H1 (cell line): ENCODE results near the gene TEF. TPM values are rescaled to one million over a fixed set of nuclear protein-coding genes. Genes with fewer than 3 reads are reported as not detected.
A peak's percentile ranks its signal among the peaks of the same experiment; 100 is the strongest.

Source experiments
- CTCF ChIA-PET: fragments of 300-600 bp; sonication (Branson Sonifier 250); formaldehyde crosslinking; loops from one replicate; lab custom pipeline; 2021; ENCODE audit not compliant: partially characterized antibody; lab: Charles Lee
- POLR2A ChIA-PET: fragments of 300-600 bp; sonication (Branson Sonifier 250); formaldehyde crosslinking; loops from one replicate; lab custom pipeline; 2021; ENCODE audit warnings: inconsistent platforms; ENCODE audit not compliant: partially characterized antibody; lab: Charles Lee
- DNase-seq, 2 experiments: peaks; one replicate each; pipeline versions ENCODE4 v3.0.0 to v3.0.0-alpha.2; 2010 to 2022; ENCODE audit warnings: low spot score in 2 of 2, low read depth in 1 of 2, mixed read lengths in 1 of 2
- FAIRE-seq: peaks from 2 replicates; lab custom pipeline; 2011; peaks lifted over from hg19 to GRCh38; lab: Jason Lieb, UNC
- H2AFZ ChIP-seq: 2 replicates; pipeline ENCODE4 v1.8.1; 2012; ENCODE audit warnings: low read length, inconsistent platforms
- H2AK5ac ChIP-seq: 2 replicates; pipeline ENCODE4 v1.6.1; 2013; ENCODE audit warnings: low read depth, low read length
- H2BK120ac ChIP-seq: replicated peaks from 2 replicates; pipeline ENCODE3; 2013; ENCODE audit warnings: low read depth, low read length, inconsistent platforms
- H2BK12ac ChIP-seq: 2 replicates; pipeline ENCODE4 v1.6.1; 2013; ENCODE audit warnings: low read depth, low read length
- H2BK15ac ChIP-seq: 2 replicates; pipeline ENCODE4 v1.6.1; 2013; ENCODE audit warnings: low read length
- H2BK20ac ChIP-seq: 2 replicates; pipeline ENCODE4 v1.6.1; 2013; ENCODE audit warnings: low read length
- H2BK5ac ChIP-seq: 2 replicates; pipeline ENCODE4 v1.6.1; 2013; ENCODE audit warnings: low read depth, low read length
- H3K14ac ChIP-seq: 2 replicates; pipeline ENCODE4 v1.6.1; 2013; ENCODE audit warnings: inconsistent platforms; ENCODE audit not compliant: insufficient read length
- H3K18ac ChIP-seq: 2 replicates; pipeline ENCODE4 v1.6.1; 2013; ENCODE audit warnings: low read length; ENCODE audit errors: extremely low read depth
- H3K23ac ChIP-seq: 2 replicates; pipeline ENCODE4 v1.6.1; 2013; ENCODE audit warnings: inconsistent platforms; ENCODE audit not compliant: insufficient read length
- H3K23me2 ChIP-seq: 2 replicates; pipeline ENCODE4 v1.6.1; 2013; ENCODE audit warnings: low read depth, low read length
- H3K27ac ChIP-seq: 2 replicates; pipeline ENCODE4 v1.6.1; 2011; ENCODE audit warnings: low read depth, low read length, inconsistent platforms
- H3K27me3 ChIP-seq, 4 experiments: replicated peaks in 1 of 4; 1 replicate in 1 of 4; 2 replicates in 3 of 4; pipeline versions ENCODE4 v1.6.1 to v1.8.1; 2011 to 2013; ENCODE audit warnings: low read length in 3 of 4, mild to moderate bottlenecking in 3 of 4, inconsistent platforms in 2 of 4, mixed read lengths in 2 of 4, moderate library complexity in 1 of 4; ENCODE audit not compliant: control insufficient read depth in 3 of 4, insufficient read depth in 3 of 4; ENCODE audit errors: extremely low read depth in 1 of 4
- H3K36me3 ChIP-seq, 4 experiments: 2 replicates each; pipeline versions ENCODE4 v1.6.1 to v1.8.1; 2011 to 2013; ENCODE audit warnings: mild to moderate bottlenecking in 4 of 4, low read length in 3 of 4, moderate library complexity in 2 of 4, control low read depth in 1 of 4, inconsistent platforms in 1 of 4; ENCODE audit not compliant: insufficient read depth in 4 of 4, control insufficient read depth in 2 of 4
- H3K4ac ChIP-seq: replicated peaks from 2 replicates; pipeline ENCODE3; 2013; ENCODE audit warnings: low read length, low read depth, mixed read lengths, inconsistent platforms; ENCODE audit not compliant: insufficient read length
- H3K4me1 ChIP-seq, 4 experiments: replicated peaks in 1 of 4; 1 replicate in 1 of 4; 2 replicates in 3 of 4; pipeline versions ENCODE4 v1.6.1 to v1.8.1; 2011 to 2013; ENCODE audit warnings: low read length in 3 of 4, inconsistent platforms in 2 of 4, mixed read lengths in 1 of 4; ENCODE audit not compliant: insufficient read depth in 4 of 4, control insufficient read depth in 3 of 4
- H3K4me2 ChIP-seq, 2 experiments: 2 replicates each; pipeline versions ENCODE4 v1.6.1 to v1.8.1; 2011 to 2013; ENCODE audit warnings: low read depth in 2 of 2, low read length in 2 of 2, control low read depth in 1 of 2, inconsistent platforms in 1 of 2, mild to moderate bottlenecking in 1 of 2; ENCODE audit not compliant: insufficient read depth in 1 of 2
- H3K4me3 ChIP-seq, 4 experiments: fragments of 200-600, 300-600 bp in 1 of 4; sonication (generic), shearing (Covaris generic), sonication (Bioruptor Twin) in 1 of 4; 2 replicates each; pipeline versions ENCODE4 v1.5.1 to v1.8.1; 2011 to 2016; ENCODE audit warnings: low read length in 4 of 4, low read depth in 3 of 4, control low read depth in 2 of 4, inconsistent platforms in 2 of 4, mild to moderate bottlenecking in 2 of 4, mixed read lengths in 1 of 4, moderate library complexity in 1 of 4; ENCODE audit not compliant: insufficient read depth in 2 of 4; ENCODE audit errors: extremely low read depth in 1 of 4
- H3K56ac ChIP-seq: replicated peaks from 2 replicates; pipeline ENCODE3; 2013; ENCODE audit warnings: low read depth, mild to moderate bottlenecking, mixed read lengths, low read length, inconsistent platforms; ENCODE audit not compliant: insufficient read length
- H3K79me1 ChIP-seq: 2 replicates; pipeline ENCODE4 v1.6.1; 2013; ENCODE audit warnings: low read depth, low read length, control low read depth
- H3K79me2 ChIP-seq, 2 experiments: 2 replicates each; pipeline versions ENCODE4 v1.6.1 to v1.8.1; 2012 to 2013; ENCODE audit warnings: low read length in 2 of 2, mild to moderate bottlenecking in 2 of 2, inconsistent platforms in 1 of 2; ENCODE audit not compliant: insufficient read depth in 2 of 2, control insufficient read depth in 1 of 2
- H3K9ac ChIP-seq, 4 experiments: replicated peaks in 1 of 4; 1 replicate in 1 of 4; 2 replicates in 3 of 4; pipeline versions ENCODE4 v1.6.1 to v1.8.1; 2011 to 2013; ENCODE audit warnings: low read depth in 3 of 4, low read length in 3 of 4, control low read depth in 2 of 4, mild to moderate bottlenecking in 2 of 4, moderate library complexity in 2 of 4, inconsistent platforms in 1 of 4; ENCODE audit errors: extremely low read depth in 1 of 4
- H3K9me3 ChIP-seq, 2 experiments: 2 replicates each; pipeline versions ENCODE4 v1.6.1 to v1.8.1; 2012 to 2013; ENCODE audit warnings: mild to moderate bottlenecking in 2 of 2, moderate library complexity in 2 of 2, control low read depth in 1 of 2, inconsistent platforms in 1 of 2, low read depth in 1 of 2, low read length in 1 of 2, mixed read lengths in 1 of 2; ENCODE audit not compliant: insufficient read depth in 2 of 2
- H4K20me1 ChIP-seq, 2 experiments: replicated peaks in 1 of 2; 2 replicates each; pipeline versions ENCODE3 to v1.8.1; 2011 to 2013; ENCODE audit warnings: inconsistent platforms in 2 of 2, low read length in 2 of 2, mild to moderate bottlenecking in 1 of 2; ENCODE audit not compliant: insufficient read depth in 2 of 2, control insufficient read depth in 1 of 2
- H4K5ac ChIP-seq: 2 replicates; pipeline ENCODE4 v1.6.1; 2013; ENCODE audit warnings: low read length, low read depth, mixed read lengths, inconsistent platforms; ENCODE audit not compliant: insufficient read length
- H4K8ac ChIP-seq: 2 replicates; pipeline ENCODE4 v1.8.0; 2013; ENCODE audit warnings: mild to moderate bottlenecking, moderate library complexity, low read length, inconsistent platforms; ENCODE audit not compliant: insufficient read depth; ENCODE audit errors: extremely low read depth
- H4K91ac ChIP-seq: replicated peaks from 2 replicates; pipeline ENCODE3; 2013; ENCODE audit warnings: low read length, mixed read lengths, inconsistent platforms; ENCODE audit not compliant: insufficient read length
- CEBPB ChIP-seq: IDR thresholded peaks from 2 replicates; pipeline ENCODE4 v1.6.1; 2012; ENCODE audit warnings: low read depth, low read length
- E2F6 ChIP-seq: IDR thresholded peaks from 2 replicates; pipeline ENCODE4 v1.6.1; 2012; ENCODE audit warnings: inconsistent platforms
- HDAC2 ChIP-seq, 2 experiments: fragments of 300-600 bp in 1 of 2; sonication (generic) in 1 of 2; IDR thresholded peaks; 2 replicates each; pipeline ENCODE4 v1.6.1; 2011 to 2012; ENCODE audit warnings: low read depth in 2 of 2, low read length in 2 of 2, mild to moderate bottlenecking in 2 of 2, moderate library complexity in 2 of 2, borderline replicate concordance in 1 of 2, inconsistent platforms in 1 of 2
- MAX ChIP-seq: IDR thresholded peaks from 2 replicates; pipeline ENCODE4 v1.6.1; 2012; ENCODE audit warnings: inconsistent platforms
- RAD21 ChIP-seq, 2 experiments: IDR thresholded peaks in 1 of 2; conservative IDR thresholded peaks in 1 of 2; 2 replicates each; pipeline ENCODE4 v1.6.1; 2011; ENCODE audit warnings: low read depth in 2 of 2, low read length in 2 of 2, improper control_type of control experiment in 1 of 2, inconsistent platforms in 1 of 2, mild to moderate bottlenecking in 1 of 2, moderate library complexity in 1 of 2
- SAP30 ChIP-seq: fragments of 300-600 bp; sonication (generic); IDR thresholded peaks from 2 replicates; pipeline ENCODE4 v1.7.1; 2012; ENCODE audit warnings: low read length, moderate library complexity, mild to moderate bottlenecking, inconsistent platforms; ENCODE audit not compliant: insufficient read depth, insufficient replicate concordance
- SIX5 ChIP-seq: IDR thresholded peaks from 2 replicates; pipeline ENCODE4 v1.6.1; 2011; ENCODE audit warnings: mild to moderate bottlenecking, low read depth, low read length
- SP4 ChIP-seq: IDR thresholded peaks from 2 replicates; pipeline ENCODE4 v1.6.1; 2012; ENCODE audit warnings: low read length, inconsistent platforms
- TBP ChIP-seq: IDR thresholded peaks from 2 replicates; pipeline ENCODE4 v1.6.1; 2011; ENCODE audit warnings: low read depth, low read length, improper control_type of control experiment
- YY1 ChIP-seq: IDR thresholded peaks from 2 replicates; pipeline ENCODE4 v1.6.1; 2011; ENCODE audit warnings: low read depth, mild to moderate bottlenecking, low read length
- WGBS, 2 experiments: shearing (Covaris generic) in 1 of 2; methylation state at CpG; one replicate each; pipeline versions ENCODE4 v1.1.6 to v1.1.7; 2013 to 2015; ENCODE audit warnings: low lambda C conversion rate in 2 of 2, mixed read lengths in 2 of 2, inconsistent platforms in 1 of 2, low coverage in 1 of 2, missing lambda C conversion rate in 1 of 2; ENCODE audit not compliant: insufficient replicate concordance in 2 of 2, insufficient coverage in 1 of 2, insufficient read length in 1 of 2; ENCODE audit errors: extremely low coverage in 1 of 2, missing lambda C conversion rate in 1 of 2; 5-methylcytosine and 5-hydroxymethylcytosine counted together
- polyA plus RNA-seq, 7 experiments: library from polyadenylated mRNA; depleted of rRNA in 3 of 7; stranded (reverse) in 5 of 7; unstranded in 2 of 7; fragments of >200 nt in 5 of 7; fragments of 200-250 nt in 2 of 7; gene quantifications; 1 replicate in 5 of 7; 2 replicates in 1 of 7; 4 replicates in 1 of 7; pipeline versions ENCODE4 v1.2.1 to v1.2.3, GENCODE V29; 2011 to 2013; ENCODE audit warnings: missing spikeins in 2 of 7, mixed read lengths in 2 of 7
- total RNA-seq: library from RNA; stranded (reverse); fragmentation: NEBNext Ultra II Directional; extraction: Animal tissue kit (Norgen Biotek cat#: 25700); gene quantifications from 2 replicates; pipeline ENCODE4 v1.2.1, GENCODE V29; 2021

Gene TEF
- total and polyA plus RNA-seq, 2 of the 8 experiments (the other 6 are each of a cell fraction or from before 2014, with no cell fraction given), result 7.4 to 9.0 TPM

DNA sequence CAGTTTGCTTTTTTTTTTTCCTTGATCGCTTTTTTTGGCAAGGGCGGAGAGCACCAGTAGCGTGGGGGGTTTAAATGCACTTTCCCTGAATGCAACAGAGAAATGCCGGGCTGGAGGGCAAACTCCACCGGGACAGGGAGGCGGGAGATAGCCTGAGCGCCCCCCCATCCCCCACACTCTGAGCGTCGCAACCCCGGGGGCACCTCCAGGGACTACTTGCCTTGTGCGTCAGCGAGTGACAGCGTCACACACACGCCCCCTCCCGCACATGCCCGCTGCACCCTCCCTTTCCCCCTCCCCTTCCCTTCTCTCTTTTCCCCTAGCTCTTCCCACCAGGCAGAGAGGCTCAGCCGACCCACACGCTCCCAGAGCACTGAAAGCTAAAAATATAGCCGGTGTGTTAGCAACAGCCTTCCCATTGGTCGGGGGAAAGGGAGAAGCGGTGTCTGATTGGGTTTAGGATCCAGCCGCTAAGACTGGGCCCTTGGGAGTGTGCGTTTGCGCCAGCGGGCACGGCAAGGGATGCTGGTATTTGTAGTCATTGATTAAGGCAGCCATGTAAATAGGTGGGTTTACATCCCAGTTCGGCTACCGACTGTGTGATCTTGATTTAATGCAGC, 66.6 kb downstream of the TEF start:
- DNase-seq, result peak; percentile 87 to 97
- H3K27me3 ChIP-seq, result no peaks in the 10 kb centered on the region
- peak; percentile 38; the same call in 1 of the 2 replicates for TF ChIP-seq SP4
- no peak for TF ChIP-seq E2F6
- TF ChIP-seq TBP, result peak; percentile 93
- TF ChIP-seq SAP30, result peak; percentile 83
- TF ChIP-seq YY1, result peak; percentile 95
- 0 out of 4 replicates have a peak, but pooled peaks of 1 of the 2 experiments have one; percentile 3 for TF ChIP-seq RAD21 (IDR thresholded peaks at IDR 0.05 in 1 of 2, conservative IDR thresholded peaks at IDR 0.05 in 1 of 2; ENCODE audit: low read depth in 2 of 2, low read length in 2 of 2)
- peak; percentile 88 for TF ChIP-seq MAX
- no peak for TF ChIP-seq CEBPB
- 0 out of 4 replicates have a peak, but pooled peaks of 1 of the 2 experiments have one; percentile 77 for TF ChIP-seq HDAC2 (IDR thresholded peaks at IDR 0.05; ENCODE audit: borderline replicate concordance in 1 of 2, low read depth in 2 of 2, low read length in 2 of 2)
- peak; percentile 68 for TF ChIP-seq SIX5

More for the DNA sequence above, 66.6 kb downstream of the TEF start:
- peak overlapping the region; percentile 91 for H4K91ac ChIP-seq
- H3K14ac ChIP-seq, result no peak overlapping the region
- no peak overlapping the region for H2AFZ ChIP-seq
- peaks cover 0 to 7% (median 4%) of the 10 kb centered on the region in 4 experiments; a peak in 5 of 7 replicates for H3K4me1 ChIP-seq
- peak overlapping the region; percentile 93 for H3K18ac ChIP-seq
- H3K23ac ChIP-seq, result no peak overlapping the region
- H2BK5ac ChIP-seq, result peak overlapping the region; percentile 99
- CTCF ChIA-PET, result interaction anchor here (0.6 to 2.4 kb wide), 6 partner anchors 14 to 107 kb away, joined by 3 to 14 read pairs (median 4); no protein-coding TSS in a partner anchor
- peak overlapping the region; percentile 97 for H3K56ac ChIP-seq
- H3K4ac ChIP-seq, result peak overlapping the region; percentile 97
- 4% methylated on average over 22 of the region's 28 CpGs; no CpG with 5 or more reads in 1 of the 2 experiments for WGBS, 2 experiments
- peaks cover 0 to 3% of the 10 kb centered on the region in 2 experiments for H4K20me1 ChIP-seq
- H3K4me3 ChIP-seq, result peak overlapping the region; percentile 67 to 100 (median 96)
- FAIRE-seq, result peak; percentile 98
- POLR2A ChIA-PET, result interaction anchor here (0.6 to 28.8 kb wide), 27 partner anchors 9 to 355 kb away, joined by 3 to 887 read pairs (median 3); partner anchors contain the start of genes ACO2, EP300, PHF5A and SNU13
- H3K4me2 ChIP-seq, result peak overlapping the region; percentile 88 to 92
- peaks cover 29% of the 10 kb centered on the region for H3K23me2 ChIP-seq
- peak overlapping the region; percentile 91 to 99 (median 94) for H3K9ac ChIP-seq
- H3K79me1 ChIP-seq, result peaks cover 6% of the 10 kb centered on the region; the same call in 1 of the 2 replicates
- peak overlapping the region; percentile 72; the same call in 1 of the 2 replicates for H2BK15ac ChIP-seq
- H2BK12ac ChIP-seq, result peak overlapping the region; percentile 87
- no peak overlapping the region for H2AK5ac ChIP-seq
- H2BK120ac ChIP-seq, result no peak overlapping the region
- H3K27ac ChIP-seq, result peak overlapping the region; percentile 96
- peak overlapping the region; percentile 98; the same call in 1 of the 2 replicates for H4K8ac ChIP-seq
- peaks cover 0 to 3% (median 0%) of the 10 kb centered on the region in 4 experiments; a peak in 1 of 8 replicates for H3K36me3 ChIP-seq
- H3K9me3 ChIP-seq, result no peaks in the 10 kb centered on the region
- peaks cover 14 to 30% of the 10 kb centered on the region in 2 experiments for H3K79me2 ChIP-seq
- peak overlapping the region; percentile 42 for H4K5ac ChIP-seq
- no peak overlapping the region for H2BK20ac ChIP-seq
